HT-29 (cell line): ENCODE results near the gene ASIC2. TPM values are rescaled to one million over a fixed set of nuclear protein-coding genes. Genes with fewer than 3 reads are reported as not detected.

ENCODE experiments used
- DNase-seq: peaks from one replicate; pipeline ENCODE4 v3.0.0-alpha.2; 2015; ENCODE audit warnings: low spot score
- total RNA-seq: library from RNA; depleted of rRNA; stranded (reverse); fragments of >200 nt; shearing (Covaris generic); gene quantifications from 2 replicates; pipeline ENCODE4 v1.2.3, GENCODE V29; 2014

ASIC2 gene
- total RNA-seq, 1 experiment from 2014 or later, result not detected

- peak; percentile 22 for DNase-seq
Measured at GRCh38 chr17:33288954-33289353, 4.1 kb downstream of the ASIC2 start.

GRCh38 chr17:33287096-33287725 lies 5.9 kb downstream of the ASIC2 start:
- no peak for DNase-seq

GRCh38 chr17:33285413-33285812 lies 7.7 kb downstream of the ASIC2 start:
- no peak for DNase-seq

GRCh38 chr17:33284022-33284421 lies 9.1 kb downstream of the ASIC2 start:
- DNase-seq, result peak; percentile 38

- no peak for DNase-seq
Measured at GRCh38 chr17:33280162-33280943, 12.7 kb downstream of the ASIC2 start.

GRCh38 chr17:33277436-33278100 lies 15.5 kb downstream of the ASIC2 start:
- no peak for DNase-seq

GRCh38 chr17:33273743-33274410 lies 19.2 kb downstream of the ASIC2 start:
- no peak for DNase-seq

- no peak for DNase-seq
Measured at GRCh38 chr17:33273271-33273670, 19.8 kb downstream of the ASIC2 start.

- DNase-seq, result no peak
Measured at GRCh38 chr17:33272438-33272837, 20.7 kb downstream of the ASIC2 start.

GRCh38 chr17:33269337-33270060 lies 23.6 kb downstream of the ASIC2 start:
- no peak for DNase-seq

GRCh38 chr17:33267851-33268548 lies 25.1 kb downstream of the ASIC2 start:
- DNase-seq, result no peak

- DNase-seq, result no peak
Measured at GRCh38 chr17:33267271-33267790, 25.8 kb downstream of the ASIC2 start.

GRCh38 chr17:33266611-33267010 lies 26.5 kb downstream of the ASIC2 start:
- no peak for DNase-seq

- no peak for DNase-seq
Measured at GRCh38 chr17:33266116-33266515, 27.0 kb downstream of the ASIC2 start.

- no peak for DNase-seq
Measured at GRCh38 chr17:33263396-33263795, 29.7 kb downstream of the ASIC2 start.

GRCh38 chr17:33262266-33263123 lies 30.6 kb downstream of the ASIC2 start:
- DNase-seq, result no peak

- DNase-seq, result no peak
Measured at GRCh38 chr17:33261820-33262219, 31.3 kb downstream of the ASIC2 start.

GRCh38 chr17:33260638-33261037 lies 32.5 kb downstream of the ASIC2 start:
- DNase-seq, result no peak

GRCh38 chr17:33258296-33258695 lies 34.8 kb downstream of the ASIC2 start:
- no peak for DNase-seq

- no peak for DNase-seq
Measured at GRCh38 chr17:33245183-33245582, 47.9 kb downstream of the ASIC2 start.
